Measurements from ENCODE around the gene APPL2. TPM values are rescaled to one million over a fixed set of nuclear protein-coding genes. Genes with fewer than 3 reads are reported as not detected.

Gene APPL2
- total and polyA plus RNA-seq, 2 of the 13 experiments (the other 11 are each of a cell fraction or from before 2014, with no cell fraction given) = 9.9 to 11.1 TPM

DNA sequence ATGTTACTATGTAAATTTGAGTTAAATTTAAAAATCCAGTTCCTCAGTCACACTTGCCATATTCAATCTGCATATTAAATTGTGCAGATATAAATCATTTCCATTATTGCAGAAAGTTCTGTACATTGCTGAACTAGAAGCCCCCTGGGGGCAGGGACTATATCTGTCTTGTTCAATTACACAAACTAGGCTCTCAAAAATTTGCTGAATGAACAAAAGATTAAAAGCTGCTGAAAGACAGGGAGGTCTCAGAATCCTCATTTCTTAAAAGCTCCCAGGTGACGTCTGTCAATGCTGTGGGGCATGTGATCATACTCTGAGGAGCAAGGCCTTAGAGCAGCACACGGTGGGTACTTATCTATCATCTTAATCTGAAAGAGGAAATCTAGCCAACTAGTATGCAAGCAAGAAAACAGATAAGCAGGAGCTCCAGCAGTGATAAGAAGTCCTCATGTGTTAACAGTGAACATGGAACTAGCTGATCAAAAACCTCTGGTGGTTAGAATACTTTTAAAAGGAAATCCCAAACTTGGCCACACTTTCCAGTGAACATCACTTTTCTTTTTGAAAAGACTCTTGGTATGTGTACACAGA, 60.5 kb downstream of the APPL2 start:
- no peak overlapping the region for H3K4me3 ChIP-seq (replicated peaks in 1 of 3; ENCODE audit: insufficient read depth in 1 of 3, low read depth in 2 of 3, low read length in 3 of 3)
- no peaks in the 10 kb centered on the region for H3K79me2 ChIP-seq (ENCODE audit: insufficient read depth, low read length)
- no peak for TF ChIP-seq ZC3H13 (CRISPR knock-in tag; IDR thresholded peaks at IDR 0.05)
- TF ChIP-seq MAFK (conservative IDR thresholded peaks at IDR 0.05 in 1 of 2, IDR thresholded peaks at IDR 0.05 in 1 of 2; ENCODE audit: low read length in 2 of 2) = 0 out of 4 replicates have a peak, but pooled peaks of 1 of the 2 experiments have one; percentile 3
- no peak for TF ChIP-seq E2F2 (CRISPR knock-in tag; IDR thresholded peaks at IDR 0.05; ENCODE audit: borderline replicate concordance)
- FAIRE-seq (no peak), DNase-seq (ENCODE audit: low spot score) (no peak), ATAC-seq (no peak)
- ChIA-PET CTCF (ENCODE audit: low intra/inter-chr PET ratio, low total read pairs) (no interaction called here), POLR2A (no interaction called here)
- H2AFZ ChIP-seq (ENCODE audit: low read length) = no peak overlapping the region
- H3K36me3 ChIP-seq (replicated peaks in 1 of 2; ENCODE audit: control insufficient read depth in 1 of 2, insufficient read depth in 2 of 2, low read length in 2 of 2) = peaks cover 1 to 11% of the 10 kb centered on the region in 2 experiments; a peak in 2 of 5 replicates
- no peak overlapping the region for H3K27ac ChIP-seq (ENCODE audit: extremely low read length, insufficient read depth, low read length)
- H4K20me1 ChIP-seq (ENCODE audit: insufficient read depth, low read length) = no peaks in the 10 kb centered on the region
- no TSS peak for BruUV-seq (replicated peaks)
- no peaks in the 10 kb centered on the region for H3K27me3 ChIP-seq (ENCODE audit: control insufficient read depth in 1 of 2, insufficient read depth in 2 of 2, low read length in 2 of 2)
- in situ Hi-C loops (cut with HindIII; ENCODE audit: extremely low pct_ligation_motif_present, low pct_unique_long_range_greater_than_20kb) = no loop called here
- WGBS (ENCODE audit: low lambda C conversion rate) = 91% methylated on average over 2 of the region's 2 CpGs
- no peaks in the 10 kb centered on the region for H3K9me3 ChIP-seq (ENCODE audit: low read length)
- no peak overlapping the region for H3K4me2 ChIP-seq (ENCODE audit: low read depth, low read length)
- H3K4me1 ChIP-seq (ENCODE audit: insufficient read depth, low read length) = no peaks in the 10 kb centered on the region
- intact Hi-C loops (cut with micrococcal nuclease; ENCODE audit: unreplicated experiment) = no loop called here
- H3K9ac ChIP-seq (ENCODE audit: insufficient read depth, low read depth, low read length) = no peak overlapping the region

GRCh38 chr12:105171691-105172436, 64.1 kb downstream of the APPL2 start:
- FAIRE-seq (no peak), ATAC-seq (no peak), DNase-seq (ENCODE audit: low spot score) (no peak)
- Histone ChIP-seq H3K27me3 (ENCODE audit: control insufficient read depth in 1 of 2, insufficient read depth in 2 of 2, low read length in 2 of 2) (no peaks in the 10 kb centered on the region), H3K9me3 (ENCODE audit: low read length) (no peaks in the 10 kb centered on the region), H3K79me2 (ENCODE audit: insufficient read depth, low read length) (no peaks in the 10 kb centered on the region), H3K27ac (ENCODE audit: extremely low read length, insufficient read depth, low read length) (no peak overlapping the region), H3K36me3 (replicated peaks in 1 of 2; ENCODE audit: control insufficient read depth in 1 of 2, insufficient read depth in 2 of 2, low read length in 2 of 2) (peaks cover 1 to 18% of the 10 kb centered on the region in 2 experiments; a peak in 3 of 5 replicates), H4K20me1 (ENCODE audit: insufficient read depth, low read length) (no peaks in the 10 kb centered on the region), H3K4me3 (replicated peaks in 1 of 3; ENCODE audit: insufficient read depth in 1 of 3, low read depth in 2 of 3, low read length in 3 of 3) (no peak overlapping the region), H2AFZ (ENCODE audit: low read length) (no peak overlapping the region), H3K9ac (ENCODE audit: insufficient read depth, low read depth, low read length) (no peak overlapping the region), H3K4me2 (ENCODE audit: low read depth, low read length) (no peak overlapping the region), H3K4me1 (ENCODE audit: insufficient read depth, low read length) (no peaks in the 10 kb centered on the region)
- ChIA-PET CTCF (ENCODE audit: low intra/inter-chr PET ratio, low total read pairs) (no interaction called here), POLR2A (no interaction called here)
- in situ Hi-C loops (cut with HindIII; ENCODE audit: extremely low pct_ligation_motif_present, low pct_unique_long_range_greater_than_20kb) (no loop called here), intact Hi-C loops (cut with micrococcal nuclease; ENCODE audit: unreplicated experiment) (no loop called here)
- WGBS (ENCODE audit: low lambda C conversion rate) = 95% methylated on average over 6 of the region's 6 CpGs
- BruUV-seq (replicated peaks) = no TSS peak
- TF ChIP-seq DMTF1 (CRISPR knock-in tag; IDR thresholded peaks at IDR 0.05) = no peak
- no peak for TF ChIP-seq ZNF891 (CRISPR knock-in tag; IDR thresholded peaks at IDR 0.05)
- TF ChIP-seq ZNF326 (CRISPR knock-in tag; IDR thresholded peaks at IDR 0.05; ENCODE audit: borderline replicate concordance) = no peak
- no peak for TF ChIP-seq ZNF772 (CRISPR knock-in tag; IDR thresholded peaks at IDR 0.05)
- TF ChIP-seq, protein P1, sequence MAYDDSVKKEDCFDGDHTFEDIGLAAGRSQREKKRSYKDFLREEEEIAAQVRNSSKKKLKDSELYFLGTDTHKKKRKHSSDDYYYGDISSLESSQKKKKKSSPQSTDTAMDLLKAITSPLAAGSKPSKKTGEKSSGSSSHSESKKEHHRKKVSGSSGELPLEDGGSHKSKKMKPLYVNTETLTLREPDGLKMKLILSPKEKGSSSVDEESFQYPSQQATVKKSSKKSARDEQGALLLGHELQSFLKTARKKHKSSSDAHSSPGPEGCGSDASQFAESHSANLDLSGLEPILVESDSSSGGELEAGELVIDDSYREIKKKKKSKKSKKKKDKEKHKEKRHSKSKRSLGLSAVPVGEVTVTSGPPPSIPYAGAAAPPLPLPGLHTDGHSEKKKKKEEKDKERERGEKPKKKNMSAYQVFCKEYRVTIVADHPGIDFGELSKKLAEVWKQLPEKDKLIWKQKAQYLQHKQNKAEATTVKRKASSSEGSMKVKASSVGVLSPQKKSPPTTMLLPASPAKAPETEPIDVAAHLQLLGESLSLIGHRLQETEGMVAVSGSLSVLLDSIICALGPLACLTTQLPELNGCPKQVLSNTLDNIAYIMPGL (CRISPR knock-in tag; IDR thresholded peaks at IDR 0.05; ENCODE audit: borderline replicate concordance in 1 of 2, low read depth in 1 of 2) = no peak
- no peak for TF ChIP-seq PRMT3 (CRISPR knock-in tag; IDR thresholded peaks at IDR 0.05; ENCODE audit: borderline replicate concordance, low read depth)
- TF ChIP-seq RBAK (CRISPR knock-in tag; IDR thresholded peaks at IDR 0.05) = no peak
- TF ChIP-seq ZNF30 (CRISPR knock-in tag; IDR thresholded peaks at IDR 0.05) = no peak
